Measurements from ENCODE around the gene OR6C4.

GRCh38 chr12:55585817-55586216 is 36.4 kb downstream of the OR6C4 start:
- TF ChIP-seq CTCF (IDR thresholded peaks at IDR 0.05) (no peak), EZH2 (IDR thresholded peaks at IDR 0.05) (no peak)
